Testis (tissue), 2 donors: ENCODE results near the gene COBL.

Experiments used
- POLR2A ChIP-seq: fragments of 450-650 bp; IDR thresholded peaks from one replicate; pipeline ENCODE4 v1.6.1; 2017; ENCODE audit warnings: antibody characterized with exemption, mild to moderate bottlenecking, moderate library complexity
- TF ChIP-seq, protein P1 (sequence below), 3 experiments: fragments of 450-650 bp in 2 of 3; fragments of 200-600 bp in 1 of 3; sonication (generic) in 1 of 3; IDR thresholded peaks; one replicate each; pipeline ENCODE4 v1.5.1; 2016 to 2019; ENCODE audit warnings: antibody characterized with exemption in 3 of 3, mild to moderate bottlenecking in 2 of 3, moderate library complexity in 1 of 3

DNA sequence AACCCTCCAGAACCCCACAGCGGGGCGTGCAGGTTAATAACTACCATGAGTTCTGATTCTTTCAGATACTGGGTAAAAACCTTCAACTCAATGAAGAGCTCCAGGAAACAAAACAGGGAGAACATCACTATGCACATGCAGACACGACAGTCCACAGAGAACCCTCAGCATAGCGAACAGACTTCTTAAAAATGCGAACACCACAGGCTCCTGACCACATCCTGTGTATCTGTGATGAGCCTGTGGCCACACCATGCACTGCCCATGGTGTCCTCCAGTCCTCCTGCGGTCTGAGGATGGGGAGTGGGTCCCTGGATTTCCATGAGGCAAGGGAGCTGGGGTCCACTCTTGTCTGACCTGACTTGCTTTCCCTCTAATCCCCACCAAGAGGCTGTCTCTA lies 107.2 kb downstream of the COBL start:
- TF ChIP-seq POLR2A: no peak
- TF ChIP-seq, protein P1, sequence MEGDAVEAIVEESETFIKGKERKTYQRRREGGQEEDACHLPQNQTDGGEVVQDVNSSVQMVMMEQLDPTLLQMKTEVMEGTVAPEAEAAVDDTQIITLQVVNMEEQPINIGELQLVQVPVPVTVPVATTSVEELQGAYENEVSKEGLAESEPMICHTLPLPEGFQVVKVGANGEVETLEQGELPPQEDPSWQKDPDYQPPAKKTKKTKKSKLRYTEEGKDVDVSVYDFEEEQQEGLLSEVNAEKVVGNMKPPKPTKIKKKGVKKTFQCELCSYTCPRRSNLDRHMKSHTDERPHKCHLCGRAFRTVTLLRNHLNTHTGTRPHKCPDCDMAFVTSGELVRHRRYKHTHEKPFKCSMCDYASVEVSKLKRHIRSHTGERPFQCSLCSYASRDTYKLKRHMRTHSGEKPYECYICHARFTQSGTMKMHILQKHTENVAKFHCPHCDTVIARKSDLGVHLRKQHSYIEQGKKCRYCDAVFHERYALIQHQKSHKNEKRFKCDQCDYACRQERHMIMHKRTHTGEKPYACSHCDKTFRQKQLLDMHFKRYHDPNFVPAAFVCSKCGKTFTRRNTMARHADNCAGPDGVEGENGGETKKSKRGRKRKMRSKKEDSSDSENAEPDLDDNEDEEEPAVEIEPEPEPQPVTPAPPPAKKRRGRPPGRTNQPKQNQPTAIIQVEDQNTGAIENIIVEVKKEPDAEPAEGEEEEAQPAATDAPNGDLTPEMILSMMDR (IDR thresholded peaks at IDR 0.05): no peak
